HG03097 (cell line): ENCODE measurements around the gene FASTK.

Experiments
- ATAC-seq: cut with Tn5 transposase; IDR thresholded peaks from one replicate; pipeline ENCODE4 v1.9.1; 2021; ENCODE audit not compliant: unreplicated experiment, low FRiP score

The FASTK gene

DNA sequence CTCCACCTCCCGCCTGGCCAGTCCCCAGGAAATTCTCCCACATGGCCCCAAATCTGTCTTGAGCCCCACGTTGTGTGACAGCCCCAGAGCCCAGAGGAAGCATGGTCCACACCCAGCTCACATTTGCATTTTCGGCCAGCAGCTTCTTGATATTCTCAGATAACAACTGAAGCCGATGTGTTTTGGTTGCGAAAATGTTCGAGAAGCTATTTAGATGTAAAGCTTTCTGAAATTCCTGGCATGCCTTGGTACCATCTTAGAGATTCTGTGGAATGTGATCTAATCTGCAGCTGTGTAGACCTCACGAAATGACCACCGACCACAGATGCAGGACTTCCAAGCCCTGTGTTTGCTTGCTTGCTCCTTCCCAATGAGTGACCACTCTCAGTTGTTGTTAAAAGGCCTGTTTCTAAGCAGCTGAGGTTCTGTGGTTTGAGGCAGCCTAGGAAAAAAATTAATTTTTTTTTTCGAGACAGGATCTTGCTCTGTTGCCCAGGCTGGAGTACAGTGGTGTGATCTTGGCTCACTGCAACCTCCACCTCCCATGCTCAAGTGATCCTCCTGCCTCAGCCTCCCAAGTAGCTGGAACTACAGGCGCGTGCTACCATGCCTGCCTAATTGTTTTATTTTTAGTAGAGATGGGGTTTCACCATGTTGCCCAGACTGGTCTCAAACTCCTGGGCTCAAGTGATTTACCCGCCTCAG, 12.4 kb downstream of the FASTK start:
- no peak for ATAC-seq

- ATAC-seq, result no peak
Observed at GRCh38 chr7:151066273-151066974, 14.2 kb downstream of the FASTK start.

- ATAC-seq, result no peak
Observed at GRCh38 chr7:151065516-151065915, 15.1 kb downstream of the FASTK start.

- no peak for ATAC-seq
Observed at GRCh38 chr7:151064993-151065392, 15.6 kb downstream of the FASTK start.

DNA sequence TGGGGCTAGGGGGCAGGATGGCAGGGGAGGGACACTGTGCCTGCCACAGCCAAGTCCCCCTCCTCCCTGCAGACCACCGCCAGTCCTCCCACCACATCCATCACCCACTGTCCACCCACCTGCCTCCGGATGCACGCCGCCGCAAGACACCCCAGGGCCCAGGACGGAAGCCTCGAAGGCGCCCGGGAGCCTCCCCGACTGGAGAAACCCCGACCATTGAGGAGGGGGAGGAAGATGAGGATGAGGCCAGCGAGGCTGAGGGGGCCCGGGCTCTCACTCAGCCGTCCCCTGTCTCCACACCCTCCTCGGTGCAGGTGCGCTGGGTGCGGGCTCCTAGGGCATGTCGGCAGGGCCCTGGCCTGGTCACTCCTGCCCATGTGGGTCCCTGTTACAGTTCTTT, 16.2 kb downstream of the FASTK start:
- no peak for ATAC-seq

GRCh38 chr7:151063212-151063561, 17.4 kb downstream of the FASTK start:
- ATAC-seq, result no peak

GRCh38 chr7:151062399-151063211, 18.0 kb downstream of the FASTK start:
- ATAC-seq, result no peak

- ATAC-seq, result no peak
Observed at GRCh38 chr7:151062111-151062398, 18.6 kb downstream of the FASTK start.

DNA sequence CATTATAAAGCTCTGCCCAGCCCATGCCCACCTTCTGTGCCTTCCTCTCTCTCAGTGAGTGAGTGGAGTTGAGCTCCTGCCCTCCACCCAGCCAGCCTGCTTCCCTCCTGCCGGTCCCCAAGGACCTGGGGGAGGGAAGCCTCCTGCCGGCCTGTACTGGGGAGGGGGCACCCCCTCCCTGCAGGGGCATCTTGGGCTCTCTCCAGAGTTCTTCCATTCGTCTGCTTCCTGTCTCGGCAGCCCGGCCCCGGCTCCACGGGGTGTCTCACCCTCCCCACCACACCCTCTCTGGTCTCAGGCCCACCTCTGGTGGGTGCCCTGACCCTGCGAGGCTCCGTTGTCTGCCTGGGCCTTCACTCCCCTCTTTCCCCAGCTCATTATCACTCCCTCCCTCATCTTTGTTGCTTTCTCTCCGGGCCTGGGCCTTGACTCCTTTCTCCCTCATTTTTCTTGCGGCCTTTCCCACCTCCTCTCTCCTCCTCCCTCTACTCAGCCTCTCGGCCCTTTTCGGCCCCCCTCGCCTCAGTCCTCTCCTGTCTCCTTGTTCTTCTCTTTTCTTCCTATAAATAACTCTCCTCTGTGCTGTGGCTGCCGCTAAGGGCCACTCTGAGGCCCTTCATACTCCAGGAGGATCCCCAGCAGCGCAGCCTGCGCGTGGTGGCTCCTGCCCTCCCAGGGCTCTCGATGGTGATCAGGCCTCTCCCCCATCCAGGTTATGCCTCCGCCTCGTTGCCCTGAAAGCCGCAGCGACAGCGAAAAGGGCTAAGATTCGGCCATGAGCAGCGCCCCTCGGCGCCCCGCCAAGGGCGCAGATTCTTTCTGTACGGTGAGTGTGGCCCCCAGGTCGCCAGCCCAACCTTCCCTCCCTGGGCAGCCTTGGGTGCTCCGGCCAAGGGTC, 19.1 kb downstream of the FASTK start:
- ATAC-seq, result no peak

- no peak for ATAC-seq
Observed at GRCh38 chr7:151060416-151061212, 20.0 kb downstream of the FASTK start.

GRCh38 chr7:151060113-151060415, 20.5 kb downstream of the FASTK start:
- ATAC-seq, result no peak

DNA sequence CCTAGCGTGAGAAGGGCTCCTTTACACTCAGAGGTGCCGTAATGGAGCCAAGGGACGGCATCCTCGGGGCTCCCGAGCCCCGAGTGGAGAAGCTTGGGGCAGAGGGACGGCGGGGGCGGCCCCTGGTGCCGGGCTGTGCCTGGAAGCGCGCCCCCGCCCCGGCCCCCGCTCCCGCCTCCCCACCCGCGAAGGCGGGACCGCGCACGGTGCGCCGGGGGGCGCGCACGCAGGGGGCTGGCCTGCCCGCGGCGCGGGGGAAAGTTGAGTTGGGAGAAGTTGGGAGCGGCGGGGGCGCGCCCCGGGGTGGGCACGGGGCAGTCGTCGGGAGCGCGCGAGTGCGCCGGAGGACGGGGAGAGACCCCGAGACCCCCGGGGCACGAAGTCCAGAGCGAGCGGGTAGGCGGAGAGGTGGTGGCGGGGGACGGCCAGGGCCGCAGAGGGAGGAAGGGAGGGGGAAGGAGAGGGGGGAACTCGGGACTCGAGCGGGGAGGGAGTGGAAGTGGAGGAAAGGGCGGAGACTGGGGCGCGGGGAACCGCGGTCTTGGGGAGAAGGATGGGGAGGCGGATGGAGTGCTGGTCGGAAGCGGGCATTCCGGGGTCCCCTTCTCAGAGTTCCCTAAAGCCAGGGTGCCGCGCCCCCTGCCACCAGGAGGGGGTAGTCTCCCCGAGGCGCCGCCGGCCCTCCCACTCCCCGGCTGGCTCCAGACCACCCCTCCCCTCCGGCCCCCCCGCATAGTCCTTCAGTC, 21.1 kb downstream of the FASTK start, which contains the start of gene SLC4A2:
Gene SLC4A2, plus strand, starts transcription at position 223 of the 746 bp plus-strand sequence. CDS start 2,399 bp downstream, outside the sequence.
- ATAC-seq, result no peak

DNA sequence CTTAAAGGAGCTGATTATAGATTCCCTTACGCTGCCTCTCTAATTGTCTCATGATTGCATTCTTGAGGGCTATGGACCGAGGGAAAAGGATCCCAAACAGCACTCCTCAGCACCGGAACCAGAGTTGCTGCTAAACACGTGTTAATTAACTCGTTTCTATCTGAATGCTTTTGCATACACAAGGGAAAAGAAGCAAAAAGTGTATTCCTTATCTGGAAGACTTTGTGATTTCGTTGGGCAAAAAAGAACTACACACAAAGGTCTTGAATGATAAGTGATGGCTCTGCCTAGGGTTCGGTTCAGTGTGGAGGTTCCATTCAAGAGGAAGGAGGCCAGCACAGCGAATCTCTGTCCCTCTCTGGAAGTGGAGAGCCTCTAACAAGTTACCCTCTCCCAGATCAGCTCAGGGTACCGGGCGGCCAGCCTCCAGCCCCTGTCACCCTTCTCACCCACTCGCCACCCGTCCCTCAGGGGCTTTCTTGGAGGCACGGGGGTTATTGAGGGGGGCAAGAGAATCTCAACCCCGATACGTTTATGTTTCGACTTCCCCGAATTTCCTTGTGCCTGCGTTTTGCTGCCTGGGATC, 21.7 kb downstream of the FASTK start:
- no peak for ATAC-seq

DNA sequence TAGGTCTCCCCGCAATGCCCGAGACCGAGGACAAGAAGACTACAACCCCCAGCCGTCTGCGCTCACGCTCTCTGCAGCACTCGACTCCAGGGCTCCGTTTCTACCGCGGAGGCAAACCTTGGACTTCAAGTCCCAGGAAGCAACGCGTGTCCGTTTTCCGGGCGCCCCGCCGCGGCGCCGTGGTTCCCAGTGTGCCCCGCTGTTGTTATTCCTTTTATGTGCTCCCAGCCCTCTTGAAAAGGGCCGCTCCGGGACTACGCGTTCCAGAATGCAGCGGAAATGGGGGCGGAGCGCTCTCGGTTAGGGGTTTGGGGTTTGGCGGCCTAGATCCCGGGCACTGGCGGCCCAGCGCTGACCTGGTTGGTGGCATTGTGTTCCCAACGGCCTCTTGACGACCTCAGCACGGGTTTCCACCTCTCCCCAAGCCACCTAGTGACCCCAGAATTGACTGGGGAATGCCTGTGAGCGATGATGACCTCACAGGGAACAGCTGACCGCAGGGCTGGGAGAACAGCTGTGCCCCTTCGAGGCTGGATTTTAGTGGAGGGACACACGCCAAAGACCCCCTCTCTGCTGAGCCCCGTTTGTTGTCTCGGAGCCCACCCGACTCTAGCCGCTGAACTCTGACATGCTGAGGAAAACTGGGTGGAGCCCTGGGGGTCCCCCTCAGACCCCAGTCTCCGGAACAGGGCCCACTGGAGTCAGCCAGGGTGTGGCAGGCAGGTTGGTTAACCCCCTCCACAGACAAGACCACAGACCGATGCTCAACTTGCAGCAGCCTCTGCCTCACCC, 22.4 kb downstream of the FASTK start:
- ATAC-seq, result peak; percentile 81

GRCh38 chr7:151057506-151057988, 23.1 kb downstream of the FASTK start, which contains the start of gene CDK5:
CDK5 (minus strand) TSS chr7:151057897; CDS start chr7:151057848, 49 bp downstream.
- peak; percentile 5 for ATAC-seq

DNA sequence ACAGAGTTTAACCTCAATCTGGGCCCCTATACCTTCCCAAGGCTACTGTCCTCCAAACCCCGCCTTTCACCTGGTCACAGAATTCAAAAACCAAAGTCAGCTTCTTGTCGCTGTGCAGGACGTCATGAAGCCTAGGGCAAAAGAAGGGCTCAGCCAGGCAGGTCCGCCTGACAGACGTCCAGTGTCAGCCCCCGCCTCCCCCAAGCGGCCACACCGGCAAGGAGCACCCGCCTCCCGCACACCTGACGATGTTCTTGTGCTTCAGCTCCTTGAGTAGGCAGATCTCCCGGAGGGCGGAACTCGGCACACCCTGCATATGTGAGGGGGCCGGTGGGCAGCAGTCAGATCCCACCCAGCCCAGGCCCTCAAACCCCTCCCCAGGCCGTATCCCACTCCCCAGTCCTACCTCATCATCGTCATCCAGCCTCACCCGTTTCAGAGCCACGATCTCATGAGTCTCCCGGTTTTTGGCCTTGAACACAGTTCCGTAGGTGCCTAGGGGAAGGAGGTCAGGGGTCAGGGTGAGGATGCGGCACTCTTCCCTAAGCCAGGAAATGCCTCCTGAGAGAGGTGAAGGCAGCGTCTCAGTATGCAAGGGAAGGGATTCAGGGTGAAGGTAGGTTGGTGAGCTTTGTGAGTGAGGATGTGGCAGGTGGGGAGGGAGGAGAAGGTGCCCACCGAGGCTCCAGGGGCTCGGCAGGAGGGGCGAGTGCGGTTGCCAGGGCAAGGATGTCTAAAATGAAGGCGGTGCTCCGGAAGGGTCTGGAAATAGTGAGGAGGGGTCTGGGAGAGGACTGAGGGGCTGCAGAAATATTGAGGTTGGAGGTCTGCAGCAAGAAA, 23.7 kb downstream of the FASTK start:
- no peak for ATAC-seq

GRCh38 chr7:151056283-151056665, 24.3 kb downstream of the FASTK start:
- no peak for ATAC-seq
